Heart left ventricle (tissue), 16 donors: ENCODE measurements around the gene IL25. TPM values are rescaled to one million over a fixed set of nuclear protein-coding genes. Genes with fewer than 3 reads are reported as not detected.
A peak's percentile ranks its signal among the peaks of the same experiment; 100 is the strongest.

Source experiments
- ATAC-seq, 4 donors: fragments of 200-7000 bp; cut with Tn5 transposase; one replicate each; pipeline ENCODE4 v1.9.1; 2020 to 2022; ENCODE audit warnings: moderate library complexity in 4 of 4, mild to moderate bottlenecking in 3 of 4, moderate number of reproducible peaks in 1 of 4
- DNase-seq, 5 donors: peaks; one replicate each; pipeline ENCODE4 v3.0.0-alpha.2; 2020
- H3K27ac ChIP-seq, 12 donors: fragments of 200-600 bp; sonication (generic) in 4 of 12; one replicate each; pipeline versions ENCODE4 v1.5.0 to v1.8.0; 2016 to 2022; ENCODE audit warnings: mild to moderate bottlenecking in 2 of 12
- H3K27me3 ChIP-seq, 9 donors: fragments of 200-600 bp; sonication (generic) in 2 of 9; one replicate each; pipeline versions ENCODE4 v1.5.1 to v1.8.0; 2016 to 2022; ENCODE audit warnings: mild to moderate bottlenecking in 3 of 9
- H3K36me3 ChIP-seq, 9 donors: fragments of 200-600 bp; sonication (generic) in 2 of 9; one replicate each; pipeline versions ENCODE4 v1.5.0 to v1.8.0; 2018 to 2022; ENCODE audit warnings: mild to moderate bottlenecking in 2 of 9
- H3K4me1 ChIP-seq, 12 donors: fragments of 200-600 bp; sonication (generic) in 4 of 12; one replicate each; pipeline versions ENCODE4 v1.5.0 to v1.8.0; 2016 to 2022; ENCODE audit warnings: mild to moderate bottlenecking in 3 of 12
- H3K4me3 ChIP-seq, 12 donors: fragments of 200-600 bp; sonication (generic) in 4 of 12; one replicate each; pipeline versions ENCODE4 v1.5.0 to v1.8.0; 2017 to 2022; ENCODE audit warnings: mild to moderate bottlenecking in 9 of 12, moderate library complexity in 4 of 12
- H3K9me3 ChIP-seq, 12 donors: fragments of 200-600 bp; sonication (generic) in 4 of 12; one replicate each; pipeline versions ENCODE4 v1.5.0 to v1.8.0; 2016 to 2022; ENCODE audit warnings: mild to moderate bottlenecking in 1 of 12
- POLR2A ChIP-seq, 2 donors: fragments of 450-650 bp; IDR thresholded peaks; one replicate each; pipeline ENCODE4 v1.6.1; 2017; ENCODE audit warnings: antibody characterized with exemption in 2 of 2, mild to moderate bottlenecking in 2 of 2, moderate library complexity in 2 of 2
- WGBS, 4 donors: extraction: QIAGEN DNeasy Blood & Tissue Kit in 2 of 4; methylation state at CpG; one replicate each; pipeline versions ENCODE4 v1.1.5 to v1.1.7; 2013 to 2018; 5-methylcytosine and 5-hydroxymethylcytosine counted together
- intact Hi-C, 10 donors: fragments of 100-400 bp; cut with DNase I; formaldehyde crosslinking; loops; one replicate each; pipeline versions ENCODE4 v1.11.1 to v1.14.2; 2022
- polyA plus RNA-seq, 2 donors: library from polyadenylated mRNA; stranded (reverse); fragments of 200-250 nt; gene quantifications; one replicate each; pipeline ENCODE4 v1.2.3, GENCODE V29; 2013
- total RNA-seq, 9 donors: library from RNA; depleted of rRNA in 2 of 9; stranded (reverse); fragments of >200 nt in 2 of 9; fragmentation: NEBNext Ultra II Directional in 3 of 9; extraction: Animal tissue kit (Norgen Biotek cat#: 25700) in 3 of 9; gene quantifications; one replicate each; pipeline versions ENCODE4 v1.1.0 to v1.2.4, GENCODE V29; 2016 to 2023
- TF ChIP-seq, protein P1 (sequence below), 12 donors: fragments of 200-600 bp; sonication (generic) in 4 of 12; IDR thresholded peaks; one replicate each; pipeline versions ENCODE4 v1.5.0 to v1.8.0; 2018 to 2022; ENCODE audit warnings: antibody characterized with exemption in 12 of 12, mild to moderate bottlenecking in 5 of 12
- donor health status: ischemic (EF 13 %, LVEDD 7.1; RV severe dilation, severe dysfunction).
- donor health status: healthy with polysubstance abuse.
- donor health status: DM: no; HTN: yes; CAD: no.
- donor health status: DM: no; HTN: no; CAD: no.
- donor health status: ischemic (EF 25% LVEDD 6.9; RV normal size, moderate dysfunction).
- donor health status: ischemic (EF 25% LVEDD 5.7; RV mildly dilated, moderate dysfunction).
- donor health status: healthy.
- donor health status: DM: yes; HTN: yes; CAD: no.
- donor health status: ischemic (EF 35%, LVEDD 5.7; RV mildly dilated, moderate dysfunction).
- donor health status: nonischemic (EF 11% LVEDD 7.7; RV severe dilation, severe dysfunction).
- donor health status: DM: yes; HTN: yes; CAD: no.
- donor health status: PGD.
- donor health status: ischemic (EF 29% LVEDD 5.4; RV normal size, mild dysfunction).
- donor health status: nonischemic (EF 23%, LVEDD 6.1; RV moderate dilation, normal function).

The IL25 gene
- total and polyA plus RNA-seq, 11 donors = 0.29 TPM; not detected in 10

- H3K27ac ChIP-seq = peak overlapping the region in 1 of 12 donors; percentile 43
- peaks cover 0 to 26% (median 0%) of the 10 kb centered on the region in 12 donors for H3K4me1 ChIP-seq
- intact Hi-C loops = loop anchor here in 1 of 10 donors (5.0 kb wide), 1 partner anchor 33 kb away; no protein-coding TSS in a partner anchor
These were observed 12.7 kb upstream of the IL25 start for GRCh38 chr14:23359722-23360447.

GRCh38 chr14:23360496-23360895 is 12.1 kb upstream of the IL25 start:
- Histone ChIP-seq H3K27me3 (peaks cover 0 to 25% (median 0%) of the 10 kb centered on the region in 9 donors), H3K36me3 (peaks cover 0 to 8% (median 0%) of the 10 kb centered on the region in 9 donors), H3K27ac (peak overlapping the region in 1 of 12 donors; percentile 43), H3K4me3 (no peak overlapping the region), H3K4me1 (peaks cover 0 to 26% (median under 1%) of the 10 kb centered on the region in 12 donors), H3K9me3 (no peaks in the 10 kb centered on the region)
- WGBS, 4 donors = 62 to 89% (median 67%) methylated on average over 3 to 11 of the region's 11 CpGs
- intact Hi-C loops = loop anchor here in 1 of 10 donors (5.0 kb wide), 1 partner anchor 33 kb away; no protein-coding TSS in a partner anchor
- DNase-seq = peak in 1 of 5 donors; percentile 49
- TF ChIP-seq, protein P1, sequence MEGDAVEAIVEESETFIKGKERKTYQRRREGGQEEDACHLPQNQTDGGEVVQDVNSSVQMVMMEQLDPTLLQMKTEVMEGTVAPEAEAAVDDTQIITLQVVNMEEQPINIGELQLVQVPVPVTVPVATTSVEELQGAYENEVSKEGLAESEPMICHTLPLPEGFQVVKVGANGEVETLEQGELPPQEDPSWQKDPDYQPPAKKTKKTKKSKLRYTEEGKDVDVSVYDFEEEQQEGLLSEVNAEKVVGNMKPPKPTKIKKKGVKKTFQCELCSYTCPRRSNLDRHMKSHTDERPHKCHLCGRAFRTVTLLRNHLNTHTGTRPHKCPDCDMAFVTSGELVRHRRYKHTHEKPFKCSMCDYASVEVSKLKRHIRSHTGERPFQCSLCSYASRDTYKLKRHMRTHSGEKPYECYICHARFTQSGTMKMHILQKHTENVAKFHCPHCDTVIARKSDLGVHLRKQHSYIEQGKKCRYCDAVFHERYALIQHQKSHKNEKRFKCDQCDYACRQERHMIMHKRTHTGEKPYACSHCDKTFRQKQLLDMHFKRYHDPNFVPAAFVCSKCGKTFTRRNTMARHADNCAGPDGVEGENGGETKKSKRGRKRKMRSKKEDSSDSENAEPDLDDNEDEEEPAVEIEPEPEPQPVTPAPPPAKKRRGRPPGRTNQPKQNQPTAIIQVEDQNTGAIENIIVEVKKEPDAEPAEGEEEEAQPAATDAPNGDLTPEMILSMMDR (IDR thresholded peaks at IDR 0.05) = peak in 3 of 12 donors; percentile 8 to 17 (median 17)
- no peak for TF ChIP-seq POLR2A (IDR thresholded peaks at IDR 0.05)
- peak in 1 of 4 donors; percentile 30 for ATAC-seq

More at GRCh38 chr14:23359722-23360447, 12.7 kb upstream of the IL25 start:
- WGBS, 4 donors = 89 to 92% (median 90%) methylated on average over 20 to 22 of the region's 22 CpGs
- Histone ChIP-seq H3K27me3 (peaks cover 0 to 19% (median 0%) of the 10 kb centered on the region in 9 donors), H3K4me3 (no peak overlapping the region), H3K9me3 (no peaks in the 10 kb centered on the region), H3K36me3 (peaks cover 0 to 8% (median 0%) of the 10 kb centered on the region in 9 donors)
- no peak for ATAC-seq
- TF ChIP-seq, protein P1 (IDR thresholded peaks at IDR 0.05) = no peak
- no peak for TF ChIP-seq POLR2A (IDR thresholded peaks at IDR 0.05)
- no peak for DNase-seq

- Histone ChIP-seq H3K36me3 (peaks cover 0 to 8% (median 0%) of the 10 kb centered on the region in 9 donors), H3K27ac (peak overlapping the region in 1 of 12 donors; percentile 1), H3K27me3 (peaks cover 0 to 31% (median 0%) of the 10 kb centered on the region in 9 donors), H3K9me3 (no peaks in the 10 kb centered on the region), H3K4me3 (no peak overlapping the region), H3K4me1 (peaks cover 0 to 32% (median 6%) of the 10 kb centered on the region in 12 donors)
- intact Hi-C loops = loop anchor here in 1 of 10 donors (5.0 kb wide), 1 partner anchor 34 kb away; no protein-coding TSS in a partner anchor
- TF ChIP-seq POLR2A (IDR thresholded peaks at IDR 0.05) = no peak
- TF ChIP-seq, protein P1 (IDR thresholded peaks at IDR 0.05) = no peak
- DNase-seq = no peak
- no peak for ATAC-seq
These were observed 11.3 kb upstream of the IL25 start for GRCh38 chr14:23361320-23361719.

DNA sequence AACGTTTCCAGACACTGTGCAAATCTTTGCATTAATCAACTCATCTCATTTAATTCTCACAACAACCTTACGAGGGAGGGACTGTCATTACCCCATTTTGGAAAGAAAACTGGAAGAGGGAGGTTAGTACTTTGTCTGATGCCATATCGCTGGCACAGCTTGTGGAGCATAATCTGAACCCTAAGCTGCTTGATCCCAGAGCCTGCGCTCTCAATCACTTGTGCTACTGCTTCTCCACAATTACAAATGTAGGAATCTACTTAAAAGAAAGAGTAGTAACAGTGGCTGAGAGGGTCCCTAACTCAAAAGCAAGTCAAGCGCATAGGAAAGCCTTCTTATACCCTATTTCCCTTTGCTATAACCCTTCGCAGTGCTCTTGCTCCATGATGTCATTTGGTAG is 10.8 kb upstream of the IL25 start:
- Histone ChIP-seq H3K4me3 (no peak overlapping the region), H3K27me3 (peaks cover 0 to 36% (median 0%) of the 10 kb centered on the region in 9 donors), H3K36me3 (peaks cover 0 to 8% (median 0%) of the 10 kb centered on the region in 9 donors), H3K27ac (no peak overlapping the region), H3K4me1 (peaks cover 0 to 32% (median 6%) of the 10 kb centered on the region in 12 donors), H3K9me3 (no peaks in the 10 kb centered on the region)
- ATAC-seq (no peak), DNase-seq (no peak)
- 69 to 82% (median 77%) methylated on average over 6 of the region's 6 CpGs for WGBS, 4 donors
- TF ChIP-seq POLR2A (IDR thresholded peaks at IDR 0.05) = no peak
- TF ChIP-seq, protein P1 (IDR thresholded peaks at IDR 0.05) = no peak
- intact Hi-C loops = loop anchor here in 1 of 10 donors (5.0 kb wide), 1 partner anchor 34 kb away; no protein-coding TSS in a partner anchor
